H9 (cell line): Measurements from ENCODE around the gene CDC27. TPM values are rescaled to one million over a fixed set of nuclear protein-coding genes. Genes with fewer than 3 reads are reported as not detected.

ENCODE experiments used
- DNase-seq: peaks from one replicate; pipeline ENCODE4 v3.0.0-alpha.2; 2017
- H2AFZ ChIP-seq: one replicate; pipeline ENCODE4 v1.6.1; 2013; ENCODE audit warnings: mild to moderate bottlenecking, low read length, control low read depth, moderate library complexity
- H2AK5ac ChIP-seq: 2 replicates; pipeline ENCODE4 v1.6.1; 2013; ENCODE audit warnings: low read length, control low read depth, mixed read lengths; ENCODE audit not compliant: insufficient read length
- H2BK120ac ChIP-seq: one replicate; pipeline ENCODE4 v1.6.1; 2013; ENCODE audit warnings: low read depth, mild to moderate bottlenecking, low read length, control low read depth, inconsistent platforms; ENCODE audit not compliant: poor library complexity, severe bottlenecking
- H2BK12ac ChIP-seq: 2 replicates; pipeline ENCODE4 v1.6.1; 2013; ENCODE audit warnings: low read length, control low read depth, mixed read lengths, low read depth; ENCODE audit not compliant: insufficient read length
- H2BK15ac ChIP-seq: 2 replicates; pipeline ENCODE4 v1.6.1; 2013; ENCODE audit warnings: low read depth, low read length, control low read depth
- H2BK20ac ChIP-seq: one replicate; pipeline ENCODE4 v1.6.1; 2013; ENCODE audit warnings: low read depth, mild to moderate bottlenecking, low read length, control low read depth, inconsistent platforms; ENCODE audit not compliant: poor library complexity, severe bottlenecking
- H2BK5ac ChIP-seq: 2 replicates; pipeline ENCODE4 v1.6.1; 2013; ENCODE audit warnings: low read length, control low read depth, mixed read lengths; ENCODE audit not compliant: insufficient read length
- H3K14ac ChIP-seq: 2 replicates; pipeline ENCODE4 v1.6.1; 2013; ENCODE audit warnings: low read length, control low read depth; ENCODE audit not compliant: insufficient read depth
- H3K18ac ChIP-seq: 2 replicates; pipeline ENCODE4 v1.6.1; 2013; ENCODE audit warnings: low read depth, mild to moderate bottlenecking, mixed read lengths, low read length, control low read depth; ENCODE audit not compliant: insufficient read length
- H3K23ac ChIP-seq: 2 replicates; pipeline ENCODE4 v1.6.1; 2013; ENCODE audit warnings: low read length, control low read depth, mixed read lengths, low read depth; ENCODE audit not compliant: insufficient read length
- H3K23me2 ChIP-seq: 2 replicates; pipeline ENCODE4 v1.6.1; 2013; ENCODE audit warnings: low read depth, mild to moderate bottlenecking, mixed read lengths, low read length, control low read depth; ENCODE audit not compliant: insufficient read length, poor library complexity, severe bottlenecking
- H3K27ac ChIP-seq: 2 replicates; pipeline ENCODE4 v1.5.1; 2013; ENCODE audit warnings: low read length, control low read depth, mixed read lengths, low read depth; ENCODE audit not compliant: insufficient read length
- H3K27me3 ChIP-seq: 2 replicates; pipeline ENCODE4 v1.6.1; 2013; ENCODE audit warnings: low read length, control low read depth, inconsistent platforms; ENCODE audit not compliant: insufficient read depth
- H3K4ac ChIP-seq: 2 replicates; pipeline ENCODE4 v1.6.1; 2013; ENCODE audit warnings: low read depth, mild to moderate bottlenecking, control low read depth, inconsistent platforms, low read length, moderate library complexity
- H3K4me1 ChIP-seq: 2 replicates; pipeline ENCODE4 v1.6.1; 2013; ENCODE audit warnings: low read length, control low read depth, inconsistent platforms; ENCODE audit not compliant: insufficient read depth
- H3K4me2 ChIP-seq: 2 replicates; pipeline ENCODE4 v1.6.1; 2013; ENCODE audit warnings: low read length, control low read depth, mixed read lengths; ENCODE audit not compliant: insufficient read length, insufficient read depth
- H3K56ac ChIP-seq: 2 replicates; pipeline ENCODE4 v1.6.1; 2013; ENCODE audit warnings: low read depth, mild to moderate bottlenecking, mixed read lengths, low read length, control low read depth; ENCODE audit not compliant: insufficient read length
- H3K79me1 ChIP-seq: 2 replicates; pipeline ENCODE4 v1.6.1; 2013; ENCODE audit warnings: low read depth, mild to moderate bottlenecking, moderate library complexity, low read length, control low read depth, inconsistent platforms; ENCODE audit not compliant: insufficient read depth, poor library complexity, severe bottlenecking
- H3K79me2 ChIP-seq: 2 replicates; pipeline ENCODE4 v1.6.1; 2013; ENCODE audit warnings: low read length, control low read depth, inconsistent platforms; ENCODE audit not compliant: insufficient read depth
- H3K9ac ChIP-seq: 2 replicates; pipeline ENCODE4 v1.6.1; 2013; ENCODE audit warnings: low read length, control low read depth, mixed read lengths; ENCODE audit not compliant: insufficient read length; ENCODE audit errors: extremely low read depth
- H3K9me3 ChIP-seq: one replicate; pipeline ENCODE4 v1.6.1; 2013; ENCODE audit warnings: low read depth, low read length, inconsistent platforms; ENCODE audit not compliant: control insufficient read depth
- H3T11ph ChIP-seq: one replicate; pipeline ENCODE4 v1.6.1; 2013; ENCODE audit warnings: mild to moderate bottlenecking, low read length, control low read depth, inconsistent platforms
- H4K20me1 ChIP-seq: one replicate; pipeline ENCODE4 v1.6.1; 2013; ENCODE audit not compliant: control insufficient read depth, insufficient read length, insufficient read depth
- H4K5ac ChIP-seq: 2 replicates; pipeline ENCODE4 v1.6.1; 2013; ENCODE audit warnings: low read depth, mild to moderate bottlenecking, mixed read lengths, low read length, control low read depth; ENCODE audit not compliant: insufficient read length
- H4K8ac ChIP-seq: replicated peaks from 2 replicates; pipeline ENCODE4 v1.6.1; 2013; ENCODE audit warnings: low read length, control low read depth, mixed read lengths, low read depth; ENCODE audit not compliant: insufficient read length
- H4K91ac ChIP-seq: 2 replicates; pipeline ENCODE4 v1.6.1; 2013; ENCODE audit warnings: low read depth, mild to moderate bottlenecking, moderate library complexity, mixed read lengths, low read length, control low read depth; ENCODE audit not compliant: insufficient read length
- H3K27ac Mint-ChIP-seq, 3 experiments: 2 replicates in 2 of 3; 3 replicates in 1 of 3; pipeline ENCODE4 v1.8.0; 2020 to 2021; ENCODE audit warnings: mixed read lengths in 3 of 3, mild to moderate bottlenecking in 1 of 3, moderate library complexity in 1 of 3
- H3K27me3 Mint-ChIP-seq: 2 replicates; pipeline ENCODE4 v1.8.0; 2021; ENCODE audit warnings: low read depth, mild to moderate bottlenecking, moderate library complexity, mixed read lengths
- H3K36me3 Mint-ChIP-seq, 3 experiments: 2 replicates in 2 of 3; 3 replicates in 1 of 3; pipeline ENCODE4 v1.8.0; 2020 to 2021; ENCODE audit warnings: low read depth in 3 of 3, mixed read lengths in 3 of 3; ENCODE audit not compliant: insufficient read depth in 1 of 3
- H3K4me1 Mint-ChIP-seq, 2 experiments: 2 replicates each; pipeline ENCODE4 v1.8.0; 2020; ENCODE audit warnings: mixed read lengths in 2 of 2
- H3K4me3 Mint-ChIP-seq, 2 experiments: 2 replicates in 1 of 2; 3 replicates in 1 of 2; pipeline ENCODE4 v1.8.0; 2020 to 2021; ENCODE audit warnings: mild to moderate bottlenecking in 2 of 2, mixed read lengths in 2 of 2, moderate library complexity in 1 of 2
- H3K9me3 Mint-ChIP-seq, 2 experiments: 2 replicates in 1 of 2; 3 replicates in 1 of 2; pipeline ENCODE4 v1.8.0; 2020; ENCODE audit warnings: mild to moderate bottlenecking in 2 of 2, mixed read lengths in 2 of 2, moderate library complexity in 1 of 2
- WGBS: extraction: QIAGEN DNeasy Blood & Tissue Kit; methylation state at CpG from one replicate; pipeline ENCODE4 v1.1.7; 2013; ENCODE audit warnings: missing lambda C conversion rate, low lambda C conversion rate, mixed read lengths; ENCODE audit not compliant: insufficient read length; ENCODE audit errors: extremely low coverage; 5-methylcytosine and 5-hydroxymethylcytosine counted together
- total RNA-seq: library from RNA; stranded (reverse); gene quantifications from 2 replicates; pipeline ENCODE4 v1.2.1, GENCODE V29; 2021
- TF ChIP-seq, protein P1 (sequence below): fragments of 200-600 bp; sonication (generic); conservative IDR thresholded peaks from 3 replicates; pipeline ENCODE4 v1.8.0; 2021; ENCODE audit warnings: antibody characterized with exemption, mild to moderate bottlenecking

CDC27 gene
- total RNA-seq, 1 experiment from 2014 or later, result 82.5 TPM

DNA sequence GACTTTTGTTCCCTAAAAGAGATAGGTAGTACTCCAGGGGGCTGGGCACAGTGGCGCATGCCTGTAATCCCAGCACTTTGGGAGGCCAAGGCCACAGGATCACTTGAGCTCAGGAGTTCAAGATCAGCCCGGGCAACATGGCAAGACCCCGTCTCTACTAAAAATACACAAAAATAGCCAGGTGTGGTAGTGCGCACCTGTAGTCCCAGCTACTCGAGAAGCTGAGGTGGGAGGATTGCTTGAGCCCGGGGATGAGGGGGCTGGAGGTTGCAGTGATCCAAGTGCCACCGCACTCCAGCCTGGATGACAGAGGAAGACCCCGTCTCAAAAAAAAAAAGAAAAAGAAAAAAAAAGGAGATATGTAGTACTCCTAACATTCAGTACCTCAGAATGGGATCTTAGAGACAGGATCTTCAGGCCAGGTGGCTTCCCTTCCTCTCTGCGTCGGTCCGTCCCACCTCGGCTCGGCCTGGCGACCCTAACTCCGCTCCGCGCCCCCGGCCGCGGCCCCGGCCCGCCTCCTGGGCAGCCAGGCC lies 89.6 kb downstream of the CDC27 start:
- peaks cover 0 to 5% of the 10 kb centered on the region in 2 experiments; a peak in 1 of 5 replicates for H3K9me3 Mint-ChIP-seq
- Histone ChIP-seq H2BK20ac (no peak overlapping the region), H2BK120ac (no peak overlapping the region), H4K91ac (no peak overlapping the region), H3K79me2 (no peaks in the 10 kb centered on the region; the same call in 1 of the 2 replicates), H3K9me3 (no peaks in the 10 kb centered on the region), H3T11ph (no peak overlapping the region), H3K27ac (no peak overlapping the region), H3K23ac (no peak overlapping the region), H3K4ac (no peak overlapping the region), H3K27me3 (no peaks in the 10 kb centered on the region), H3K18ac (no peak overlapping the region), H3K56ac (no peak overlapping the region), H3K4me2 (peak overlapping the region; percentile 79), H4K5ac (no peak overlapping the region), H2AFZ (no peak overlapping the region), H2BK12ac (no peak overlapping the region), H2BK15ac (no peak overlapping the region), H3K14ac (no peak overlapping the region), H2BK5ac (no peak overlapping the region), H2AK5ac (no peak overlapping the region), H4K20me1 (no peaks in the 10 kb centered on the region), H4K8ac (no peak overlapping the region), H3K9ac (no peak overlapping the region), H3K79me1 (no peaks in the 10 kb centered on the region), H3K4me1 (no peaks in the 10 kb centered on the region; the same call in 1 of the 2 replicates), H3K23me2 (no peaks in the 10 kb centered on the region)
- WGBS, result no CpG with 5 or more reads among the region's 22 CpGs
- no peak for DNase-seq
- H3K4me3 Mint-ChIP-seq, result peak overlapping the region; percentile 99 to 100
- TF ChIP-seq, protein P1, sequence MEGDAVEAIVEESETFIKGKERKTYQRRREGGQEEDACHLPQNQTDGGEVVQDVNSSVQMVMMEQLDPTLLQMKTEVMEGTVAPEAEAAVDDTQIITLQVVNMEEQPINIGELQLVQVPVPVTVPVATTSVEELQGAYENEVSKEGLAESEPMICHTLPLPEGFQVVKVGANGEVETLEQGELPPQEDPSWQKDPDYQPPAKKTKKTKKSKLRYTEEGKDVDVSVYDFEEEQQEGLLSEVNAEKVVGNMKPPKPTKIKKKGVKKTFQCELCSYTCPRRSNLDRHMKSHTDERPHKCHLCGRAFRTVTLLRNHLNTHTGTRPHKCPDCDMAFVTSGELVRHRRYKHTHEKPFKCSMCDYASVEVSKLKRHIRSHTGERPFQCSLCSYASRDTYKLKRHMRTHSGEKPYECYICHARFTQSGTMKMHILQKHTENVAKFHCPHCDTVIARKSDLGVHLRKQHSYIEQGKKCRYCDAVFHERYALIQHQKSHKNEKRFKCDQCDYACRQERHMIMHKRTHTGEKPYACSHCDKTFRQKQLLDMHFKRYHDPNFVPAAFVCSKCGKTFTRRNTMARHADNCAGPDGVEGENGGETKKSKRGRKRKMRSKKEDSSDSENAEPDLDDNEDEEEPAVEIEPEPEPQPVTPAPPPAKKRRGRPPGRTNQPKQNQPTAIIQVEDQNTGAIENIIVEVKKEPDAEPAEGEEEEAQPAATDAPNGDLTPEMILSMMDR, result no peak
- H3K27me3 Mint-ChIP-seq, result no peaks in the 10 kb centered on the region
- H3K36me3 Mint-ChIP-seq, result peaks cover 2 to 8% (median 6%) of the 10 kb centered on the region in 3 experiments; a peak in 5 of 7 replicates
- H3K27ac Mint-ChIP-seq, result no peak overlapping the region; a peak in 1 of 7 replicates
- H3K4me1 Mint-ChIP-seq, result peaks cover 3 to 10% of the 10 kb centered on the region in 2 experiments
